Right atrium auricular region (tissue), 2 donors: ENCODE results near the gene TLK1. TPM values are rescaled to one million over a fixed set of nuclear protein-coding genes. Genes with fewer than 3 reads are reported as not detected.

Experiments
- DNase-seq: peaks from one replicate; pipeline ENCODE4 v3.0.0-alpha.2; 2019; ENCODE audit warnings: low spot score
- H3K27ac ChIP-seq, 2 donors: fragments of 200-600 bp; sonication (generic); 1 replicate in 1 of 2; 2 replicates in 1 of 2; pipeline ENCODE4 v1.5.1; 2016 to 2019
- H3K27me3 ChIP-seq, 2 donors: fragments of 200-600 bp; sonication (generic); one replicate each; pipeline versions ENCODE4 v1.5.1 to v1.6.0; 2017 to 2019
- H3K36me3 ChIP-seq: fragments of 200-600 bp; sonication (generic); one replicate; pipeline ENCODE4 v1.5.1; 2016
- H3K4me1 ChIP-seq, 2 donors: fragments of 200-600 bp; sonication (generic); one replicate each; pipeline versions ENCODE4 v1.5.1 to v1.6.0; 2017 to 2019
- H3K4me3 ChIP-seq, 2 donors: fragments of 200-600 bp; sonication (generic); 1 replicate in 1 of 2; 2 replicates in 1 of 2; pipeline ENCODE4 v1.5.1; 2017 to 2019; ENCODE audit warnings: mild to moderate bottlenecking in 1 of 2, moderate library complexity in 1 of 2
- H3K9me3 ChIP-seq, 2 donors: fragments of 200-600 bp; sonication (generic); one replicate each; pipeline ENCODE4 v1.5.1; 2019
- total RNA-seq, 2 donors: library from RNA; depleted of rRNA; stranded (reverse); fragments of >200 nt; gene quantifications; one replicate each; pipeline ENCODE4 v1.1.0, GENCODE V29; 2016
- TF ChIP-seq, protein P1 (sequence below), 2 donors: fragments of 200-600 bp; sonication (generic); IDR thresholded peaks; one replicate each; pipeline ENCODE4 v1.5.1; 2019; ENCODE audit warnings: antibody characterized with exemption in 2 of 2

Gene TLK1
- total RNA-seq, 2 donors from 2014 or later: 21.0 to 21.7 TPM

DNA sequence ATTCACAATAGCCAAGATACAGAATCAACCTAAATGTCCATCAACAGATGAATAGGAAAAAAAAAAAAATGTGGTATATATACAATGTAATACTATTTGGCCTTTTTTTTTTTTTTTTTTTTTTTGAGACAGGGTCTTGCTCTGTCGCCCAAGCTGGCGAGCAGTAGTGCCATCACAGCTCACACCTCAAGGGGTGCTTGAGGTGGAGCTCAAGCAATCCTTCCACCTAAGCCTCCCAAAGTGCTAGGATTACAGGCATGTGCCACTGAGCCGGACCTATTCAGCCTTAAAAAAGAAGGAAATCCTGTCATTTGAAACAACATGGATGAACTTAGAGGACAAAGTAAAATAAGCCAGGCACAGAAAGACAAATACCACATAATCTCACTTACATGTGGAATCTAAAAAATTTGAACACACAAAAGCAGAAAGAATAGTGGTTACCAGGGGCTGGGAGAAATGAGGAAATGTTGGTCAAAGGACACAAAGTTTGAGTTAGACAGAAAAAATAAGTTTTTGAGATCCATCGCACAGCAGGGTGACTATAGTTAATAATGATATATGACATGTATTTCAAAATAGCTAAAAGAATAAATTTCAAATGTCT, 26.0 kb downstream of the TLK1 start:
- Histone ChIP-seq H3K9me3 (no peaks in the 10 kb centered on the region), H3K36me3 (no peaks in the 10 kb centered on the region), H3K4me3 (no peak overlapping the region), H3K27ac (no peak overlapping the region), H3K4me1 (peaks cover 0 to 23% of the 10 kb centered on the region in 2 donors), H3K27me3 (no peaks in the 10 kb centered on the region)
- TF ChIP-seq, protein P1, sequence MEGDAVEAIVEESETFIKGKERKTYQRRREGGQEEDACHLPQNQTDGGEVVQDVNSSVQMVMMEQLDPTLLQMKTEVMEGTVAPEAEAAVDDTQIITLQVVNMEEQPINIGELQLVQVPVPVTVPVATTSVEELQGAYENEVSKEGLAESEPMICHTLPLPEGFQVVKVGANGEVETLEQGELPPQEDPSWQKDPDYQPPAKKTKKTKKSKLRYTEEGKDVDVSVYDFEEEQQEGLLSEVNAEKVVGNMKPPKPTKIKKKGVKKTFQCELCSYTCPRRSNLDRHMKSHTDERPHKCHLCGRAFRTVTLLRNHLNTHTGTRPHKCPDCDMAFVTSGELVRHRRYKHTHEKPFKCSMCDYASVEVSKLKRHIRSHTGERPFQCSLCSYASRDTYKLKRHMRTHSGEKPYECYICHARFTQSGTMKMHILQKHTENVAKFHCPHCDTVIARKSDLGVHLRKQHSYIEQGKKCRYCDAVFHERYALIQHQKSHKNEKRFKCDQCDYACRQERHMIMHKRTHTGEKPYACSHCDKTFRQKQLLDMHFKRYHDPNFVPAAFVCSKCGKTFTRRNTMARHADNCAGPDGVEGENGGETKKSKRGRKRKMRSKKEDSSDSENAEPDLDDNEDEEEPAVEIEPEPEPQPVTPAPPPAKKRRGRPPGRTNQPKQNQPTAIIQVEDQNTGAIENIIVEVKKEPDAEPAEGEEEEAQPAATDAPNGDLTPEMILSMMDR (IDR thresholded peaks at IDR 0.05): no peak
- DNase-seq: no peak

DNA sequence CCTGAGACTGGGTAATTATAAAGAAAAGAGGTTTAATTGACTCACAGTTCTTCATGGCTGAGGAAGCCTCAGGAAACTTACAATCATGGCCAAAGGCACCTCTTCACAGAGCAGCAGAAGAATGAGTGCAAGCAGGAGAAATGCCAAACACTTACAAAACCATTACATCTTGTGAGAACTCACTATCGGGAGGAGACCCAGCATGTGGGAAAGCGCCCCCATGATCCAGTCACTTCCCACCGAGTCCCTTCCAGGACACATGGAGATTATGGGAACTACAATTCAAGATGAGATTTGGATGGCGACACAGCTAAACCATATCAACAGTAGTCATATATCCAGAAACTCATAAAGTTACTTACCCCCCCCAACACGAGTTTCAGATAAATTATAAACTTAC, 28.6 kb downstream of the TLK1 start:
- H3K36me3 ChIP-seq: no peaks in the 10 kb centered on the region
- no peak overlapping the region for H3K4me3 ChIP-seq
- no peaks in the 10 kb centered on the region for H3K9me3 ChIP-seq
- DNase-seq: no peak
- H3K27ac ChIP-seq: no peak overlapping the region
- no peaks in the 10 kb centered on the region for H3K27me3 ChIP-seq
- TF ChIP-seq, protein P1 (IDR thresholded peaks at IDR 0.05): no peak
- H3K4me1 ChIP-seq: peaks cover 0 to 13% of the 10 kb centered on the region in 2 donors

DNA sequence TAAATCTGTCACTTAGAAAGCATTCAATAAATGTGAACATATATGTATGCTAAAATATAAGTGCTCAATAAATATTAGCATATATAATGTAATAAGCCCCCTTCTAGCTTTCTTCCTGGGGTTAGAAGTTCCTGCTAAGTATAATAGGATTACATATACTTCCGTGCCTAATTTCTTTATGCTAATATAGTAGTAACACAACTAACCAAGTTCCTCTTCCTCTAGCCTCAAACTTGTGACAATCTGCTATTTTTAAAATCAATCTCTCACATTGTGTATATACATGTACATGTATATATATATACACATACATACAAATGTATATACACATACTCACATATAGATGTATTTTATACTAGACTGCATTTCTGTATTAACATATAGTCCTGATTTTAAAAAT, 32.2 kb downstream of the TLK1 start:
- no peak overlapping the region for H3K27ac ChIP-seq
- no peak for DNase-seq
- no peak overlapping the region for H3K4me3 ChIP-seq
- peaks cover 0 to 6% of the 10 kb centered on the region in 2 donors for H3K4me1 ChIP-seq
- H3K27me3 ChIP-seq: no peaks in the 10 kb centered on the region
- no peaks in the 10 kb centered on the region for H3K9me3 ChIP-seq
- no peaks in the 10 kb centered on the region for H3K36me3 ChIP-seq
- TF ChIP-seq, protein P1 (IDR thresholded peaks at IDR 0.05): no peak

DNA sequence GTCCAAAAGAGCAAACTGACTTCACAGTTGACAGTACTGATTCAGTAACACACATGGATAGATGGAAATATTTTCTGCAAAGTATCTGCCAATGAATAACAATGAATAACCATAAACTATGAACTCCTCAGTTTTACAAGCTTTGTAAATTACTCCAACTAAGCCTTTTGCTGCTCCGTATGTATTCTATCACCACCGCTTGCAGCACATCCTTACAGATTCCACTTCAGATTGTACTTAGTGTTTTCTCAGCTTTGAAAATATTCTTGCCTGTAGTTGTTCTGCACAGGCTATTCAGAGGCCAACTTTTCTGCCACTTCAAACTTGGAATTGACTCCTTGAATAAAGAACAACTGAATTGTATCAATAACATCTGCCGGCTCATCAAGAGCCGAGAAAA, 36.2 kb downstream of the TLK1 start:
- H3K4me1 ChIP-seq: no peaks in the 10 kb centered on the region

DNA sequence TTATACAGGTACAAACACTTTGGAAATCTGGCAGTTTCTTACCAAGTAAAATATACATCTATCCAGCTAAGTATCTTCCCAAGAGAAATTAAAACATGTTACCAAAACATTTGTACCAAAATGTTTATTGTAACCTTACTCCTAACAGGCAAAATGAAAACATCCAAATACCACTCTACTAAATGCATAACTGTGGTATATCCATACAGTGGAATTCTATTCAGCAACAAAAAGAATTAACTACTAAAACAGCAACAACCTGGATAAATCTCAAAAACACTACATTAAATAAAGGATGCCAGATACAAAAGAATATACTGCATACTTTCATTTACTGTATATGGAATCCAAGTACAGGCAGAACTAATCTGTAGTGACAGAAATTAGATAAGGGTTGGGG, 51.1 kb downstream of the TLK1 start:
- Histone ChIP-seq H3K9me3 (no peaks in the 10 kb centered on the region), H3K4me3 (no peak overlapping the region), H3K27me3 (no peaks in the 10 kb centered on the region), H3K27ac (no peak overlapping the region), H3K4me1 (no peaks in the 10 kb centered on the region), H3K36me3 (no peaks in the 10 kb centered on the region)
- TF ChIP-seq, protein P1 (IDR thresholded peaks at IDR 0.05): no peak
- no peak for DNase-seq

More for the DNA sequence above, 36.2 kb downstream of the TLK1 start:
- no peak for DNase-seq
- H3K36me3 ChIP-seq: no peaks in the 10 kb centered on the region
- no peaks in the 10 kb centered on the region for H3K9me3 ChIP-seq
- H3K4me3 ChIP-seq: no peak overlapping the region
- no peak overlapping the region for H3K27ac ChIP-seq
- no peaks in the 10 kb centered on the region for H3K27me3 ChIP-seq
- TF ChIP-seq, protein P1 (IDR thresholded peaks at IDR 0.05): no peak

DNA sequence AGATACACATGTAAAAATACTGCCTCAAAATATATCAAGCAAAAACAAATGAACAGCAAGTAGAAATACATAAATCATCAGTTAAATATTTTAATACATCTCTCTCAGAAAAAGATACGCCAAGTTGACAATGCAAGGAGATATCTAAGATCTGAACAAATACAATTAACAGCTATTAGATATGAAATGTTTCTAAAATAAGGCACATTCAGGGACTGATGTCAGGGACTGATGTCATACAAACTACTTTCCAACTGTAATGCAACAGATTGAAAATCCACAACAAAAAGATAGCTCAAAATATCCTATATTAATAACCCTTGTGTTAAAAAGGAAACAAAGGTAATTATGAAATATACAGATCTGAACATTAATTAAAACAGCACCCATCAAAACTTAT, 51.7 kb downstream of the TLK1 start:
- no peaks in the 10 kb centered on the region for H3K36me3 ChIP-seq
- H3K27ac ChIP-seq: no peak overlapping the region
- no peaks in the 10 kb centered on the region for H3K4me1 ChIP-seq
- H3K9me3 ChIP-seq: no peaks in the 10 kb centered on the region
- TF ChIP-seq, protein P1 (IDR thresholded peaks at IDR 0.05): no peak
- H3K27me3 ChIP-seq: no peaks in the 10 kb centered on the region
- DNase-seq: no peak
- H3K4me3 ChIP-seq: no peak overlapping the region
